ENCODE data around the gene SMAD9.

SMAD9 gene

DNA sequence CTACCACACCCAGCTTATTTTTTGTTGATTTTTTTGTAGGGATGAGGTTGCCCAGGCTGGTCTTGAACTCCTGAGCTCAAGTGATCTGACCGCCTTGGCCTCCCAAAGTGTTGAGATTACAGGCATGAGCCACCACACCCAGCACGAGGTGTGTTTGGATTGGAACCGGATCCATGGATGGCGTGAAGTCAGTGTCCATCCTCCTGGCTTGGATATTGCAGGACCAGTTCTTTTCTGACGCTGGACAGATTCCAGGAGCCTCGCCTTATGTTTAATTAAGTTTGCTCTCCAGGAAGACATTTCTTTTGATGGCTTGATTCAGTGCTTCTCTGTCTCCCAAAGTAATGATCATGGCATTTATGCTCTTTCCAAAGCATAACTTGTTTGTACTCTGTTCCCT, 115.5 kb downstream of the SMAD9 start:
- no peak for DNase-seq (ENCODE audit: insufficient read length, low spot score)
- FAIRE-seq, result no peak
- TF ChIP-seq POLR2A (IDR thresholded peaks at IDR 0.05; ENCODE audit: low read depth, low read length), result no peak

- TF ChIP-seq POLR2A (IDR thresholded peaks at IDR 0.05; ENCODE audit: low read depth, low read length), result no peak
- FAIRE-seq, result no peak
These were observed 119.0 kb downstream of the SMAD9 start for GRCh38 chr13:36801035-36801434.

DNA sequence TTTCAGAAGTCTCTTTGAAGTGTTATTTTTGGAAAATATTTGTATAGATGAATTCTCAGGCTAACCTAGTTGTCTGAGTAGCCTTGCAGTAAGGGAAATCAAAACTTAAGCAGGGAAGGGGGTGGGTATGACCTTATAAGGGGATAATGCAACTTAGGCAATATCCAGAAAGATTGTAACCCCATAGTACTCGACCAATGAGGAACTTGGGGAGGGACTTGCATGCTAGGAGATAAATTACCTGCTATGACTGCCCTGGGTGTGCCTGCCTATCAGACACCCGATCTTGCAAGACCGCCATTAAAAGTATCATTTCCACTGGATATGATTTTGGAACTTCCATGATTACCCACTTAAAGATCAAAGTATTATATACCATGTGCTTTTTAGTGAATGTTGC, 124.0 kb downstream of the SMAD9 start:
- TF ChIP-seq POLR2A (IDR thresholded peaks at IDR 0.05; ENCODE audit: low read depth, low read length), result no peak
- FAIRE-seq, result no peak
- no peak for DNase-seq (ENCODE audit: insufficient read length, low spot score)

More at GRCh38 chr13:36801035-36801434, 119.0 kb downstream of the SMAD9 start:
- no peak for DNase-seq (ENCODE audit: insufficient read length, low spot score)

DNA sequence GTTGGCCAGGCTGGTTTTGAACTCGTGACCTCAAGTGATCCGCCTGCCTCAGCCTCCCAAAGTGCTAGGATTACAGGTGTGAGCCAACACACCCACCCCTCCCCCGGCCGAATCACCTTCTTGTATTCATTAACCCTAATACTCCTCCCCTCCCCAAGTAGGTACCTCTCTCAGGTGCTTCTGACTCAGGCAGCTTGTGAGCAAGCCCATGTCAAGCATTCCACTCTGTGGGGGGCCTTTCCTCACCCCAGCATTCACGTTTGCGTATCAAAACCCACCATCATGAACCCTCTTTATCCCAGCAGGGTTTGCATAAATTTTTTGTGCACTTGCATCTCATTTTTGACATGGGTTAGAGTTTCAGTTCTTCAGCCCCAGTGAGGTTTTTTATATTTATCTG, 124.6 kb downstream of the SMAD9 start:
- FAIRE-seq (no peak), DNase-seq (ENCODE audit: insufficient read length, low spot score) (no peak)
- TF ChIP-seq POLR2A (IDR thresholded peaks at IDR 0.05; ENCODE audit: low read depth, low read length), result no peak
